Measurements from ENCODE around the gene DOLK. TPM values are rescaled to one million over a fixed set of nuclear protein-coding genes. Genes with fewer than 3 reads are reported as not detected.
A peak's percentile ranks its signal among the peaks of the same experiment; 100 is the strongest.

The DOLK gene
- polyA plus RNA-seq, 1 donor (not counting 4 experiments of a cell fraction or from before 2014, with no cell fraction given), result 21.8 TPM

- dilution Hi-C loops (cut with MboI; ENCODE audit: extremely low pct_ligation_motif_present, low sequenced_read_pairs), result no loop called here
- H2AFZ ChIP-seq (ENCODE audit: control insufficient read depth, low read length), result no peak overlapping the region
- peaks cover 9 to 58% of the 10 kb centered on the region in 2 experiments for H3K36me3 ChIP-seq (ENCODE audit: control insufficient read depth in 2 of 2, extremely low read depth in 1 of 2, insufficient read depth in 2 of 2, low read length in 2 of 2)
- H3K9me1 ChIP-seq (ENCODE audit: control insufficient read depth, extremely low read depth, insufficient read depth, low read length), result no peaks in the 10 kb centered on the region
- H3K9me3 ChIP-seq (ENCODE audit: control insufficient read depth, low read depth, low read length), result no peaks in the 10 kb centered on the region
- H3K9ac ChIP-seq (ENCODE audit: control insufficient read depth, extremely low read depth, insufficient read depth, low read length), result peak overlapping the region; percentile 33
- no peak for TF ChIP-seq EZH2 (IDR thresholded peaks at IDR 0.05; ENCODE audit: low read length)
- TF ChIP-seq CTCF (optimal IDR thresholded peaks at IDR 0.05 in 1 of 3, IDR thresholded peaks at IDR 0.05 in 1 of 3, conservative IDR thresholded peaks at IDR 0.05 in 1 of 3; ENCODE audit: extremely low read depth in 1 of 3, insufficient read depth in 2 of 3, low read length in 3 of 3), result no peak
- DNase-seq (ENCODE audit: low read depth, low spot score) (no peak), FAIRE-seq (no peak)
- peak overlapping the region; percentile 75 for H3K27ac ChIP-seq (ENCODE audit: control insufficient read depth, insufficient read depth, low read length)
- H3K4me1 ChIP-seq (ENCODE audit: control insufficient read depth, extremely low read depth, insufficient read depth, low read length), result peaks cover 71% of the 10 kb centered on the region
- no peaks in the 10 kb centered on the region for H3K27me3 ChIP-seq (ENCODE audit: control insufficient read depth, extremely low read depth, insufficient read depth, low read length)
- H4K20me1 ChIP-seq (ENCODE audit: control insufficient read depth, extremely low read depth, insufficient read depth, low read length), result no peaks in the 10 kb centered on the region
- H3K79me2 ChIP-seq (ENCODE audit: control insufficient read depth, insufficient read depth, low read length), result peaks cover 56% of the 10 kb centered on the region
- no peak overlapping the region for H3K4me3 ChIP-seq (ENCODE audit: control insufficient read depth in 2 of 3, extremely low read depth in 1 of 3, insufficient read depth in 2 of 3, low read depth in 1 of 3, low read length in 3 of 3)
- H3K4me2 ChIP-seq (ENCODE audit: control insufficient read depth, extremely low read depth, insufficient read depth, low read depth, low read length), result peak overlapping the region; percentile 48
Observed at GRCh38 chr9:128898845-128899565, 48.4 kb downstream of the DOLK start.

- Histone ChIP-seq H3K9me3 (ENCODE audit: control insufficient read depth, low read depth, low read length) (no peaks in the 10 kb centered on the region), H3K4me2 (ENCODE audit: control insufficient read depth, extremely low read depth, insufficient read depth, low read depth, low read length) (no peak overlapping the region), H3K27me3 (ENCODE audit: control insufficient read depth, extremely low read depth, insufficient read depth, low read length) (no peaks in the 10 kb centered on the region), H2AFZ (ENCODE audit: control insufficient read depth, low read length) (no peak overlapping the region), H3K4me3 (ENCODE audit: control insufficient read depth in 2 of 3, extremely low read depth in 1 of 3, insufficient read depth in 2 of 3, low read depth in 1 of 3, low read length in 3 of 3) (no peak overlapping the region), H4K20me1 (ENCODE audit: control insufficient read depth, extremely low read depth, insufficient read depth, low read length) (no peaks in the 10 kb centered on the region), H3K9me1 (ENCODE audit: control insufficient read depth, extremely low read depth, insufficient read depth, low read length) (no peaks in the 10 kb centered on the region), H3K79me2 (ENCODE audit: control insufficient read depth, insufficient read depth, low read length) (peaks cover 57% of the 10 kb centered on the region), H3K4me1 (ENCODE audit: control insufficient read depth, extremely low read depth, insufficient read depth, low read length) (peaks cover 69% of the 10 kb centered on the region), H3K9ac (ENCODE audit: control insufficient read depth, extremely low read depth, insufficient read depth, low read length) (no peak overlapping the region), H3K36me3 (ENCODE audit: control insufficient read depth in 2 of 2, extremely low read depth in 1 of 2, insufficient read depth in 2 of 2, low read length in 2 of 2) (peaks cover 10 to 63% of the 10 kb centered on the region in 2 experiments), H3K27ac (ENCODE audit: control insufficient read depth, insufficient read depth, low read length) (peak overlapping the region; percentile 75)
- dilution Hi-C loops (cut with MboI; ENCODE audit: extremely low pct_ligation_motif_present, low sequenced_read_pairs), result no loop called here
- DNase-seq (ENCODE audit: low read depth, low spot score) (no peak), FAIRE-seq (peak; percentile 53)
- TF ChIP-seq CTCF (optimal IDR thresholded peaks at IDR 0.05 in 1 of 3, IDR thresholded peaks at IDR 0.05 in 1 of 3, conservative IDR thresholded peaks at IDR 0.05 in 1 of 3; ENCODE audit: extremely low read depth in 1 of 3, insufficient read depth in 2 of 3, low read length in 3 of 3) (no peak), EZH2 (IDR thresholded peaks at IDR 0.05; ENCODE audit: low read length) (no peak)
Observed at GRCh38 chr9:128898382-128898781, 49.0 kb downstream of the DOLK start.

All from keratinocyte (primary cell).